22Rv1 (cell line): Measurements from ENCODE around the gene CEP164.

Experiments used
- ZFX ChIP-seq: fragments of 450-650 bp; IDR thresholded peaks from 2 replicates; pipeline ENCODE4 v1.6.1; 2017; ENCODE audit warnings: antibody characterized with exemption, borderline replicate concordance
- TF ChIP-seq, protein P1 (sequence below): fragments of 450-650 bp; IDR thresholded peaks from 2 replicates; pipeline ENCODE4 v1.5.1; 2017; ENCODE audit warnings: mild to moderate bottlenecking

DNA sequence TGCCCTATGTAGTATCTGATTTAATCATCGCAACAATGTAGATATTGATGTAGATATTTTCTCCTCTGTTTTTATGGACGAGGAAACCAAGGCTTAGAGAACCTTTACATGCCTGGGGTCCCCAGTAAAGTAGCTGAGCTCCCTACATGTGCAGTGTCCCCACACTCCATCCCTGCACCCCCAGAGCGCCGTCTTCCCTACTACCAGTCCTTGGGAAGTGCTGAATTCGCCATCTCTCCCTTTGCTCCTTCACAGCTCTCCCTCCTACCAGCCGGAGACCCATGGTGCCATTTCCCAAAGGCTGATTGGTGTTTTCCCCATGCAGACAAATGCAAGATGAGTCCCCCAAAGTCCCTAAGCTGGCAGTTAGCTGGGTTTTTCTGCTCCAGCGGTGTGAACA is 86.0 kb downstream of the CEP164 start:
- TF ChIP-seq, protein P1, sequence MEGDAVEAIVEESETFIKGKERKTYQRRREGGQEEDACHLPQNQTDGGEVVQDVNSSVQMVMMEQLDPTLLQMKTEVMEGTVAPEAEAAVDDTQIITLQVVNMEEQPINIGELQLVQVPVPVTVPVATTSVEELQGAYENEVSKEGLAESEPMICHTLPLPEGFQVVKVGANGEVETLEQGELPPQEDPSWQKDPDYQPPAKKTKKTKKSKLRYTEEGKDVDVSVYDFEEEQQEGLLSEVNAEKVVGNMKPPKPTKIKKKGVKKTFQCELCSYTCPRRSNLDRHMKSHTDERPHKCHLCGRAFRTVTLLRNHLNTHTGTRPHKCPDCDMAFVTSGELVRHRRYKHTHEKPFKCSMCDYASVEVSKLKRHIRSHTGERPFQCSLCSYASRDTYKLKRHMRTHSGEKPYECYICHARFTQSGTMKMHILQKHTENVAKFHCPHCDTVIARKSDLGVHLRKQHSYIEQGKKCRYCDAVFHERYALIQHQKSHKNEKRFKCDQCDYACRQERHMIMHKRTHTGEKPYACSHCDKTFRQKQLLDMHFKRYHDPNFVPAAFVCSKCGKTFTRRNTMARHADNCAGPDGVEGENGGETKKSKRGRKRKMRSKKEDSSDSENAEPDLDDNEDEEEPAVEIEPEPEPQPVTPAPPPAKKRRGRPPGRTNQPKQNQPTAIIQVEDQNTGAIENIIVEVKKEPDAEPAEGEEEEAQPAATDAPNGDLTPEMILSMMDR, result no peak
- TF ChIP-seq ZFX, result no peak
